ENCODE measurements around the gene FBLL1.

FBLL1 gene

DNA sequence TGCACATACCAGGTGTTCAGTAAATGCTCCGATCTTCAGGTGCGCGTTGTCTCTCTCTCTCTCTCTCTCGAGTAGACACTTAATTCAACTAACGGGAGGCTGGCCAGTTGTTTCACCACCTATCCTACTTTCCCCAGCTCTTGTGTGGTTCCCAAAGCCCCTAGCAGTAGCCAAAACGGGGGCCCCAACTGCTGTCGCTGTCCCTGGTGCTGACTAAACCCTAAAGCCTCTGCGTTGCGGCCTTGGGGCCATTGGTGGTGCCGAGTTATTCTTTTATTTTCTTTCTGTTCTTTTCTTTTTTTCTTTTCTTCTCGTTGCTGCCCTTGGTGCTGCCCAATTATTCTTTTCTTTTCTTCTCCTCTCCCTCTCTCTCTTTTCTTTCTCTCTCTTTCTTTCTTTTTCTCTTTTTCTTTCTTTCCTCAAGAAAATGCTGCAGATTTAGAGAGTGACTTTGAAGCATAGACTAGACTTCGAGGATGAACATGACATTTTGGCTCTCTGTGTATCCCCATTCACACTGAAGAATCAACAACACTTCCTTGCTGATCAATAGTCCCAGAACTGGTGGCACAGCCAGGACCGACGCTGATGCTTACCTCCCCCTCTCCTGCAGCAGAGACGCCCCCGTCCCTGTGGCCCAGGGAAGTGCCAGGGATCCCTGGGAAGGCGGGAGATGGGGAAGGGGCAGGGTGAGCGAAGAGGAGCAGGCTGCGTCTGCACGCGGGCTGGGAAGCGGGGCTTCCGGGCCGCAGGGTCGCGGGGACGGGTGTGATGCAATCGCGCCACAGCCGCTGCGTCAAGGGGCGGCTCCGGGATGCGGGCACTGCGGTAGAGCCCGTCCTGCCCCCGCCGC lies at the start of gene FBLL1:
Gene FBLL1, plus strand, starts transcription at position 785 of the 853 bp plus-strand sequence. CDS start 200 bp downstream, outside the sequence.
- DNase-seq (ENCODE audit: low read depth): no peak
- no peak within 1 kb of the TSS for H3K4me3 ChIP-seq (ENCODE audit: low read depth, low read length)
- TF ChIP-seq, protein P1, sequence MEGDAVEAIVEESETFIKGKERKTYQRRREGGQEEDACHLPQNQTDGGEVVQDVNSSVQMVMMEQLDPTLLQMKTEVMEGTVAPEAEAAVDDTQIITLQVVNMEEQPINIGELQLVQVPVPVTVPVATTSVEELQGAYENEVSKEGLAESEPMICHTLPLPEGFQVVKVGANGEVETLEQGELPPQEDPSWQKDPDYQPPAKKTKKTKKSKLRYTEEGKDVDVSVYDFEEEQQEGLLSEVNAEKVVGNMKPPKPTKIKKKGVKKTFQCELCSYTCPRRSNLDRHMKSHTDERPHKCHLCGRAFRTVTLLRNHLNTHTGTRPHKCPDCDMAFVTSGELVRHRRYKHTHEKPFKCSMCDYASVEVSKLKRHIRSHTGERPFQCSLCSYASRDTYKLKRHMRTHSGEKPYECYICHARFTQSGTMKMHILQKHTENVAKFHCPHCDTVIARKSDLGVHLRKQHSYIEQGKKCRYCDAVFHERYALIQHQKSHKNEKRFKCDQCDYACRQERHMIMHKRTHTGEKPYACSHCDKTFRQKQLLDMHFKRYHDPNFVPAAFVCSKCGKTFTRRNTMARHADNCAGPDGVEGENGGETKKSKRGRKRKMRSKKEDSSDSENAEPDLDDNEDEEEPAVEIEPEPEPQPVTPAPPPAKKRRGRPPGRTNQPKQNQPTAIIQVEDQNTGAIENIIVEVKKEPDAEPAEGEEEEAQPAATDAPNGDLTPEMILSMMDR (IDR thresholded peaks at IDR 0.05; ENCODE audit: control insufficient read depth, extremely low read depth, insufficient read depth): no peak

DNA sequence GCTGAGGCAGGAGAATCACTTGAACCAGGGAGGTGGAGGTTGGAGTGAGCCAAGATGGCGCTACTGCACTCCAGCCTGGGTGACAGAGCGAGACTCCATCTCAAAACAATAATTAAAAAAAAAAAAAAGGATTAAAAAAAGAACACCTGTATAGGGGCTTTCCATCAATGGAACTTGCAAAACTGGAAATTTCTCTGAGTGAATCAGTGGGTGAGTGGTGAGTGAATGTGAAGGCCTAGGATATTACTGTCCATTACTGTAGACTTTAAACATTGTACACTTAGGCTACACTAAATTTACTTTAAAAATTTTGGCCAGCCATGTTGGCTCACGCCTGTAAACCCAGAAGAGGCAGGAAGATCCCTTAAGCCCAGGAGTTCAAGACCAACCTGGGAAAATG lies 48.5 kb upstream of the FBLL1 start:
- no peak for DNase-seq (ENCODE audit: low read depth)
- TF ChIP-seq, protein P1 (IDR thresholded peaks at IDR 0.05; ENCODE audit: control insufficient read depth, extremely low read depth, insufficient read depth): no peak
- H3K4me3 ChIP-seq (ENCODE audit: low read depth, low read length): no peak overlapping the region

DNA sequence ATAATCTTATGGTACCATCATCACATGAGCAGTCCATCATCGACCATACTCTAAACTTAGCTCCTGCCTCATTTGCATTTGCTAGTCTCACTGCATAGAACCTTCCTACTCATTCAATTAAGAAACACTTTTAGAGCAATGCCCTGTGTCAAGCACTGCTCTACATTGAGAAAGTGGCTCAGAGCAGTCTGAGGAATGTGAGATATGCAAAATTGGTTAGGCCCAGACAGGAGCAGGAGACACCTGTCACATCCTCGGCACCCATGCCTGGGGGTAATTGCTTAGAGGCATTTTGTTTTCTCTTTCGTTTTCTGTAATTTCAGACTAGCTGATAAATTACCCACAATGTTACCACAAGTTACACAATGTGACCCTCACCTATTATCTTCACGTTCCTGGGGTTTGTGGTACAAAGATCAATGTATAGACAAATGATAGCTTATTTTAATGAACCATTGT lies 47.7 kb upstream of the FBLL1 start:
- no peak overlapping the region for H3K4me3 ChIP-seq (ENCODE audit: low read depth, low read length)
- TF ChIP-seq, protein P1 (IDR thresholded peaks at IDR 0.05; ENCODE audit: control insufficient read depth, extremely low read depth, insufficient read depth): no peak
- no peak for DNase-seq (ENCODE audit: low read depth)

- H3K4me3 ChIP-seq (ENCODE audit: low read depth, low read length): no peak overlapping the region
- no peak for DNase-seq (ENCODE audit: low read depth)
- TF ChIP-seq, protein P1 (IDR thresholded peaks at IDR 0.05; ENCODE audit: control insufficient read depth, extremely low read depth, insufficient read depth): no peak
Observed at GRCh38 chr5:168482361-168482760, 46.7 kb upstream of the FBLL1 start.

DNA sequence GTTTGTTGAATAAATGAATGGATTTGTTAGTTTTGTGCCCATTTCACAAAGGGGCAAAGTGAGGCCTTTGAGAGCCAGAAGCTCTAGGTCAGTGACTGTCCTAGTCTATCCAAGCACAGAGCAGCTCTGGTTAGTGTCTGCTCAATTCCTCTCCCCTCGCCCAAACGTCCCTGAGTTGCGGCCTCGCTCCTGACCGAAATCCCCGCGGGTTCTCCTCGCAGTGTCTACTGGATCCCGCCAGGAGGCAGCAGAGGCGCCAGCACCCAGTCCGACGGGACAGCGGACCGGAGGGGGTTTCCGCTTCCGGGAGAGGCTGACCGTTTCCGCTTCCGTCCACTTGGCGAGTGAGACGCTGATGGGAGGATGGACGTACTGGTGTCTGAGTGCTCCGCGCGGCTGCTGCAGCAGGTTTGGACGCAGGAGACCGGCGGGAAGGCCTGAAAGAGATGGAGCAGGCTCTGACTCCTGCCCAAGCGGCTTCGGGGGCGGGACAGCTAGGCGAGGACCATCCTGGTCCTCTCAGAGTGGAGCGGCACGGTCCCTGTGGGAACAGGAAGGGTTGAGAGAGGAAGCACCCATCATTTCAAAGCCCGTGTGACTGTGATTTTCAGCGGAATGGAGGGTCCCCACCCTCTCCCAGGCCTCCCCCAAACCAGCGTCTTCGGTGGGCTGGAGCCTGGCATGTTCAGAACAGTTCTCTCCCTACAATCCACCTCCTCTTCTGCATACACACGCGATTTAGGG lies 42.8 kb upstream of the FBLL1 start, which contains the start of gene RARS1:
Gene RARS1, plus strand, starts transcription at position 336 of the 744 bp plus-strand sequence. Its CDS starts 28 bp downstream, at position 364.
- DNase-seq (ENCODE audit: low read depth): peak; percentile 82
- TF ChIP-seq, protein P1 (IDR thresholded peaks at IDR 0.05; ENCODE audit: control insufficient read depth, extremely low read depth, insufficient read depth): peak; percentile 98
- H3K4me3 ChIP-seq (ENCODE audit: low read depth, low read length): peak within 1 kb of the TSS; percentile 82

GRCh38 chr5:168489059-168489458 lies 40.0 kb upstream of the FBLL1 start:
- TF ChIP-seq, protein P1 (IDR thresholded peaks at IDR 0.05; ENCODE audit: control insufficient read depth, extremely low read depth, insufficient read depth): no peak
- no peak overlapping the region for H3K4me3 ChIP-seq (ENCODE audit: low read depth, low read length)
- no peak for DNase-seq (ENCODE audit: low read depth)
